Transverse colon (tissue), 4 donors: ENCODE measurements around the gene TRPC3.

Experiments used
- CTCF ChIP-seq, 5 experiments: fragments of 200-600 bp in 3 of 5; fragments of 450-650 bp in 2 of 5; sonication (generic) in 3 of 5; IDR thresholded peaks; 1 replicate in 2 of 5; 2 replicates in 3 of 5; pipeline ENCODE4 v1.5.1; 2016 to 2017; ENCODE audit warnings: antibody characterized with exemption in 5 of 5, inconsistent platforms in 3 of 5, mild to moderate bottlenecking in 2 of 5, moderate library complexity in 1 of 5
- EP300 ChIP-seq: sonication (generic); formaldehyde crosslinking; IDR thresholded peaks from one replicate; pipeline ENCODE4 v1.6.1; 2017; ENCODE audit warnings: antibody characterized with exemption, low read depth
- POLR2A ChIP-seq: fragments of 450-650 bp; IDR thresholded peaks from one replicate; pipeline ENCODE4 v1.6.1; 2016; ENCODE audit warnings: antibody characterized with exemption, mild to moderate bottlenecking, moderate library complexity
- POLR2AphosphoS5 ChIP-seq, 3 donors: sonication (generic); formaldehyde crosslinking; IDR thresholded peaks; one replicate each; pipeline ENCODE4 v1.6.1; 2016; ENCODE audit warnings: antibody characterized with exemption in 3 of 3

GRCh38 chr4:121885115-121885514 lies 66.7 kb downstream of the TRPC3 start:
- no peak for TF ChIP-seq CTCF (IDR thresholded peaks at IDR 0.05)
- TF ChIP-seq POLR2A: no peak
- TF ChIP-seq POLR2AphosphoS5 (IDR thresholded peaks at IDR 0.05): no peak
- no peak for TF ChIP-seq EP300
